HG02763 (cell line): ENCODE results near the gene METTL8.
"Not testable (repeated sequence)": the region's sequence is repeated elsewhere in the genome, so short reads cannot be mapped to it uniquely, and the experiment has no call there.

ENCODE experiments used
- ATAC-seq: cut with Tn5 transposase; IDR thresholded peaks from one replicate; pipeline ENCODE4 v1.9.1; 2021; ENCODE audit warnings: mild to moderate bottlenecking, moderate library complexity; ENCODE audit not compliant: unreplicated experiment

The METTL8 gene

DNA sequence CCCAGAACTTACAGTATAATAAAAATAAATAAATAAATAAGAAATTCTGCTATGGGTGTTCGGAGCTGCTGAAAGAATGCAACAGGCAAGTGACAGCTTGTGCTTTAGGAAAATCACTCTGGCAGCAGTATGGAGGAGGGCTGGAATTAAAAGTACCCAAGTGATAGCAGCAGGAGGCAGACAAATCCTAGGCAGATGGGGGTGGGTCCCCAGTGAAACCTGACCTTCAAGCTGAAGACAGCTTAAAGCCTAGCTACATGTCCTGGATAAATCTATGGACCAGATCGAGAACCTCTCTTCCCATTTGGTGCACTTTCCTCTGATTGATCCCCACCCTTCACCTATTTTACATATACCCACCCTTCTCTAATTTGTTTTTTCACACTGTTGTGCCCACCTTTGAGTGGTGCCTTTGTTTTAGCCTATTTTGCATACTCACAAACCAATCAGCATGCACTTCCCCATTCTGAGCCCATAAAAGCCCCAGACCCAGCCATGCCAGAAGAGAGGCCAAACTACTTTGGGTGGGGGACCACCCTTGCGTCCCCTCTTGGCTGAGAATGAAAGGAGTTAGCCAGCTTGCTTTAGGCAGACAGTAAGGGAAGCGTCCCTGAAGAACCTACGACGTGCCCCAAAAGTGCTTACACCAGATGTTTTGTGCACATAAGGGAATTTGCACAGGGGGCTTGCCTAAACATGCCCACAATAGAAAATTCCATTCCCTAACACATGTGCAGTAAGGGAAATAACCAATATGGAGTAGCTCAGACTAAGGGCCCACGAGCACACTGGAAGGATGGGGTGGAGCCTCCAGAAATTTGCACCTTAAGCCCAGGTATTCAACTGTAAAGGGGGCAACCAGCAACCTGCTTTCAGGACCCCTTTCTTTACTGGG, 3.0 kb downstream of the METTL8 start:
- no peak for ATAC-seq

DNA sequence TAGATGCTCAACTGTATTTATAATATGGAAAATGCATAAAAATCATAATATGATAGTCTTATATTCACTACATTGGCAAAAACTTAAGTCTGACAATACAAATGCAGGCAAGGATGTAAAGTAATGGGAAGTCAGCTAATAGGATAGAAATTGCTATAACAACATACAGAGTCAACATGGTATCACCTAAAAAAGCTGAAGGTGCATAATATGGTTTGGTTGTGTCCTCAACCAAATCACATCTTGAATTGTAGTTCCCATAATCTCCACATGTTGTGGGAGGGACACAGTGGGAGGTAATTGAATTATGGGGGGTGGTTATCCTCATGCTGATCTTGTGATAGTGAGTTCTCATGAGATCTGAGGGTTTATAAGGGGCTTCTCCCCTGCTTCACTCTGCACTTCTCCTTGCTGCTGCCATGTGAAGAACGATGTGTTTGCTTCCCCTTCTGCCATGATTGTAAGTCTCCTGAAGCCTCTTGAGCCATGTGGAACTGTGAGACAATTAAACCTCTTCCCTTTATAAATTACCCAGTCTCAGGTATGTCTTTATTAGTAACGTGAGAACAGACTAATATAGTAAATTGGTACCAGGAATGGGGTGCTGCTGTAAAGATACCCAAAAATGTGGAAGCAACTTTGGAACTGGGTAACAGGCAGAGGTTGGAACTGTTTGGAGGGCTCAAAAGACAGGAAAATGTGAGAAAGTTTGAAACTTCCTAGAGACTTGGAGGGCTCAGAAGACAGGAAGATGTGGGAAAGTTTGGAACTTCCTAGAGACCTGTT, 10.9 kb downstream of the METTL8 start:
- not testable (repeated sequence) for ATAC-seq

DNA sequence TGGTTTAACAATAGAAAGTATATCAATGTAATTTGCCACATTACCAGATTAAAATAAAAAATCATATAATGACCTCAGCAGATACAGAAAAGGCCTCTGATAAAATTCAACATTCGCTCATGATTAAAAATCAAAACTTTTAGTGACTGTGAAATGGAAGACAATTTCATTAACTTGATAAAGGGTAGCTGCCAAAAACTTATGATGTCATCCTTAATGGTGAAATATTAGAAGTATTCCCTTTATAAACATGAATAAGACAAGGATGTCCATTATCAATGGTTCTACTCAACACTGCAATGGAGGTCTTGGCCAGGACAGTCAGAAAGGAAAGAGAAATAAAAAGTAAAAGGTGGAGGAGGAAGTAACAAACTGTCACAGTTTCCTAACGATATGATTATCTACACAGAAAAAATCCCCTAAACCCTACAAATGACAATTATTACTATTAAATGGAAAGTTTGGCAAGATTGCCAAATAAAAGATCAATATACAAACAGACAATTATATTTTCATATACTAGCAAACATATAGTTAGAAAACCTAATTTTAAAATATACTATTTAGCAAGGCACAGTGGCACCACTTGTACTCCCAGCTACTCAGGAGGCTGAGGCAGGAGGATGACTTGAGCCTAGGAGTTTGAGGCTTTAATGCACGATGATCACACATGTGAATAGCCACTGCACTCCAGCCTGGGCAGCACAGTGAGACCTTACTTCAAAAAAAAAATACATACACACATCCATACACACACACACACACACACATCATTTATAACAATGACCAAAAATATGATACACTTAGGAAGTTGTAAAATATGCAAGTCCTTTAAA, 12.8 kb downstream of the METTL8 start:
- ATAC-seq: no peak

DNA sequence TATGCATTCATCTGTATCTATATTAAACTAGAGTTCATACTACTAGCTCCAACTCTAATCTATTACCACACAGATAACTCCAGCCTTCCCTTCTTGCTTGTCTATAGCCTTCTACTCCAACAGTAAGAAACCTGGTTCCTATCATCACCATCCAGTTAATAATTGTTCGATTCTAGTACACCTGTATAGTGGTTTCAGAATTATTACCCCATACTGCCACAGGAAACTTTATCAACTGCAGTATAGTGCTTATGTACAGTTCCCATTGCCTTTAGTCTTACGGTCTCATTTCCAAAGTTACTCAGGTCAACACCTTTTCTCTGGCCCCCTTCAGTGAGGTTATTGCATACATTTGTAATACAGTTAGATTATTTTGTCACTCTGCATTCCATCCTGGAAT, 14.5 kb downstream of the METTL8 start:
- ATAC-seq: no peak

DNA sequence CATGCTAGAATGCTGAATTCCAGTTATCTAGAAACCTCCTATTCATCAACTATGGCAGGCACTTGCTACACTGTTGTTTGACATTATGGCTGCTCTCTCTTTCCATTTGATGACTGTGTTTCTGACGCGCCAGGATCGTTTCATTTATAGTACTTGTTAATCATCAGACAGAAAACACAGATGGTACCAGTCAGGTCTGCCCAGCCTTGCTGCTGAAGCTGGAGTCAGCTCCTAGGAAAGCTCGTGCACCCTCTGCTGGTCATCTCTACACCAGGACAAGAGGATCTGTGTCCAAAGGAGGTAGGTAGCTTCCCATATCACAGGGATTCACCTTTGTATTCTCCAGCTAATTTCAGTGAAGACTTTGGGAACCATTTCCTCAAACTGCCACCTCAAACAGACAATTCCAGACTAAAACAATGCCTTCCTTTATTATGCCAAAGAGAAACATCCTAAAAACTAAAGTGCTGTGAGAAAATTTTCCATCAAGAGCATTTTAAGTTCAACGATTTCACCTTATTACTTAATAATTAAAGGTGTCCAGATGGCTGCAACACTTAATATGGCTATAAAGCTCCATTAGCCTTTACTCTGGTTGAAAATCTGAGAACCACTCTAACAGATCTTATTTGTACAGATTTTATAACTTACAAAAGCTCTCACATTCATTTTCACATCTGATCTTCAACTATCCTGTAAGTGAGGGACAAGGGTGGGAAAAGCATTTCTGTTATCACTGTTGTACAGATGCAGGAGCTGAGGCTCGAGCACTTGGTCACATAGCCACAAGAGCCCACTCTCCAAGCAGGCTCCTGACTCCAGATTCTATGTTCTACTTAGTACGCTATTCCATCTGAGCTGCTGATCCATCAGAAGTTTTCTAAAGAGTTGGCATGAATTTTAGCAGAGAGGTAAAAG, 17.5 kb downstream of the METTL8 start:
- ATAC-seq: peak; percentile 81

DNA sequence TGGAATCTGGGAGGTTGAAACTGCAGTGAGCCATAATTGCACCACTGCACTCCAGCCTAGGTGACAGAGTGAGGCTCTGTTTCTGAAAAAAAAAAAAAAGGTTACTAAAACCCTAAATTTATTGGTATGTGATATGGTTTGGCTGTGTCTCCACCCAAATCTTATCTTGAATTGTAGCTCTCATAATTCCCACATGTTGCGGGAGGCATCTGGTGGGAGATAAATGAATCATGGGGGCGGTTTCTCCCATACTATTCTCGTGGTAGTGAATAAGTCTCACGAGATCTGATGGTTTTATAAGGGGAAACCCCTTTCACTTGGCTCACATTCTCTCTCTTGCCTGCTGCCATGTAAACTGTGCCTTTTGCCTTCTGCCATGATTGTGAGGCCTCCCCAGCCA, 19.1 kb downstream of the METTL8 start:
- not testable (repeated sequence) for ATAC-seq

DNA sequence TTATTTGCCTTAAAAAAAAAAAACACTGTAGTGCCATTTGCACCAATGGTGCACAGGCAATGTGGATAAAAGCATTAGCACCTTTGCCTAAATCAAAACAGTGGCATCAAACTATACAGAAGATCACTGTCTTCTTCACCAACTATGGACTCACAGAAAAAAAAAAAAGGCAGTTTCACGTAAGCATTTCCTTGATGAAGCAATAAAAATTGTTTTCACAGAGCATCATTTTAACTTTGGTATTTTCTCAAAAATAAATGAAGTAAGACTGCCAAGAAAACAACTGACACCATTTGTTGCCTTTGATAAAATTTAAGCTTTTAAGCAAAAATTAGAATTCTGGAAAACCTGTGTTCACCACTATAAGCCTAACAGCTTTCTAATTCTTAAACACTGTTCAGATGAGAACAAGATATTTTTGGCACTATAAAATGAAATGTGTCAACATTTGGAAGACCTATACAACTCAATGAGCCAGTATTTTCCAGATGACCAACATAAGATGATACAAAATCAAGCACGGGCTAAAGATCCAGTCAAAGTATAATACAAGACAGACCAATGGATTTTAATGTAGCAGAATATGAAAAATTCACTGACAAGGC, 21.1 kb downstream of the METTL8 start:
- no peak for ATAC-seq

DNA sequence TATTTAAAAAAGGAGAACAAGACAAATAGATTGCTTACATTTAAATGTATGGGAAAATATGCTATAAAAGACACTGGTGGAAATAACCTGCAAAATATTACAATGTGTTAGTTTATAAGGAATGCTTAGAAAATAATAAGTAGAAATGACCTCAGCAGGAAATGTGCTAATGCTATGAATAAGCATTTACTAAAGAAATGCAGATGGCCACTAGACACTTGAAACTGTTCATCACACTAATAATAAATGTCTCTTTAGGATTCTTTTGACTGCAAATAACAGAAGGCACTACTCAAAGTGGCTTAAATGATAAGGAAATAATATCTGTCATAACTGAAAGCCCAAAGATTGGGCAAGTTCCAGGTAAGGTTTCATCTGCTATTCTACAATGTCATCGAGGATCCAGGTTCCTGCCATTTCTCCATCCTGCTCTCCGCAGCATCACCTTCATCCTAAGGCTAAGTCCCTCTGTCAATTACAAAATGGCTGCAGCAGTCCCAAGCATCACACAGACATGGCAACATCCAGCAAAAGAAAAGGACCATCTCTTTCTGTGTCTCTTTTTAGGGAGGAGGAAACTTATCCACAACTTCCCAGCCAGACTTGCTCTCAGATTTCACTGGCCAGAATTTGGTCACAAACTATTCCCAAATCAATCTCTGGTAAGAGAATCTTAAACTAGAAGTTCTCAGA, 21.9 kb downstream of the METTL8 start:
- no peak for ATAC-seq

DNA sequence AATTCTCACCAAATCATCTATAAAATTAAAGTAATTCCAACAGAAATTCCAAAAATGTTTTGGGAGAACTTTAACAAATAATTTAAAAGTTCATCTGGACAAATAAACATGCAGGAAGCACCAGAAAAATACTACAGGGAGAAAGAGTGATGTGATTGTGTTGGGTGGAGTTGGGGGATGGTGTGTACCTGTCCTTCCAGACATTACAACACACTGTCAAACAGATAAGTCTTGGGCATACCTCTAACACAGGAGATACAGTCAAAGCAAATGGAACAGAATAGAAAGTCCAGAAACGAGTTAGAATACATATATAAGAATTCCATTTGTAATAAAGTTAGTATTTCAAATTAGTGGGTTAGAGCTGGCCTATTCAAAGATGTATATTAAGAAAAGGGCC, 22.6 kb downstream of the METTL8 start:
- no peak for ATAC-seq

DNA sequence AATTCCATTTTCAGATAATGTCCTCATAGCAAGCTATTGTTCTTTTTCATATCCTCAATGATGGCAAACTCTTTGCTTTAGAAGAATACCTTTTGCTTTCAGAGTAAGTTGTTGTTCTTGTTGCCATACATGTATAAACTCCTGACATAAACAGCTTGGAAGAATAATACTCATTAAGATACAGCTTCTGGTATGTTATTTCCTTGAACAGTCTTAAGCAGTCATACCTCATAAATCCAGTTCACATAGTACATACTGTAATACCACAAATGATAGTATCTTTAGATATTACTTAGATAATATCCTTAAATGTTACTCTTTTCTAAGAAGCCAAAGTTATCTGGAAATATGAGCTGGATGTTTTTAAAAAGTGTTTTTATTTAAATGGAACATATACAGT, 23.2 kb downstream of the METTL8 start:
- ATAC-seq: no peak

DNA sequence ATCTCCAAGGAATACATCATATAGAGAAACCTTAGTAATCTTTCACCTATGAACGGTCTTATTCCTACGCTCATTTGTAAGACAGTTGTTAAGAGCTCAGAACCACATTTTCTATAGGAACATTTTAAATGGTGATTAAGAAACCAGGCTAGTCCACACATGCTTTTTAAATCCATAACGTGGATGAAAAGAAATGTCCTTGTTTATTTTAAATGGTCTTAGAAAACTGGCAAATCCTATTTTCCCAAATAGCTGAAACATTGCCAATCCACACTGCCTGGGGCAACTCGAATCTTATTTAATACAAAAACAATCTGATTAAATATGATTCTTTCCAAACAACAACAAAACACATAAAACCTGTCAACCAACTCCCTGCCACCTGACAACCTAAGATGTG, 23.7 kb downstream of the METTL8 start:
- no peak for ATAC-seq

DNA sequence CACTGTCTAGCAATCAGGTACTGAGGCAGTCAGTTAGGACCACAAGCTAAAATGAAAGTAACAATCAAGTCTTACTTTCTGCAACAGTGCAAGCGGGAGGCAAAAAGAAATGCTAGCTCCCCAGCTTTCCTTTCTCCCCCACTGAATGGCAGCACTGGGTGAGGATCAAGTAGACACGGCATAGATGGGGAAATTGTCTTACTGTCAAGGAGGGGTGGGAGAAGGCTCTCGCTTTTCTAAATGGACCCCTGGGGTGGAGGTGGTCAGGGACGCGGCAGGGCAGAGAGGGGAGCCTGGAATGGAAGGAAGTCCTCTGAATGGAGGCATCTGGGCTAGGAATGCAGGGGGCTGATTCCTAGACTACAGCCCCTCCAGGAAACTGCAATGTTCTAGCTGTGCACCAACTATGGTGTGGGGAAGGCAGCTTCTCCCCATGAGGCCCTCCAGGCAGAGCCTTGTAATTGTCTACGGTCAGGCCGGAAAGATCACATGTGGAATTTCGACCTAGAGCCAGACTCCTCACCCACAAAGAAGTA, 24.3 kb downstream of the METTL8 start:
- ATAC-seq: no peak

DNA sequence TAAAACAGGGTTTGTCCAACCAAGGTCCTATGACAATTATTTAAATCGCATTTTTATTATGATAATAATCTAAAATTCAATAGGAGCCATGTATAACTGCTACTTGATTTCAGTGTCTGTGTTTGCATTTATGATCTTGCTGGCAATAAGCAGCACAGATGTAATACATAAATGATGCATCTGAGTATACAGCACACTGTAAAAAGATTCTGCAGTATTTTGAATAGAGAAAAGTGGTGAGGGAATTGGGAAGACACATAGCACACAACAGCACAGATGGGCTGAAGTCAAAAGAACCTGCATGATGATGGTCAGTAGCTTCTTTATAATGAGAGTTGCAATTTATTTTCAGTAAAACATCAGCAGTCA, 26.1 kb downstream of the METTL8 start:
- ATAC-seq: no peak

DNA sequence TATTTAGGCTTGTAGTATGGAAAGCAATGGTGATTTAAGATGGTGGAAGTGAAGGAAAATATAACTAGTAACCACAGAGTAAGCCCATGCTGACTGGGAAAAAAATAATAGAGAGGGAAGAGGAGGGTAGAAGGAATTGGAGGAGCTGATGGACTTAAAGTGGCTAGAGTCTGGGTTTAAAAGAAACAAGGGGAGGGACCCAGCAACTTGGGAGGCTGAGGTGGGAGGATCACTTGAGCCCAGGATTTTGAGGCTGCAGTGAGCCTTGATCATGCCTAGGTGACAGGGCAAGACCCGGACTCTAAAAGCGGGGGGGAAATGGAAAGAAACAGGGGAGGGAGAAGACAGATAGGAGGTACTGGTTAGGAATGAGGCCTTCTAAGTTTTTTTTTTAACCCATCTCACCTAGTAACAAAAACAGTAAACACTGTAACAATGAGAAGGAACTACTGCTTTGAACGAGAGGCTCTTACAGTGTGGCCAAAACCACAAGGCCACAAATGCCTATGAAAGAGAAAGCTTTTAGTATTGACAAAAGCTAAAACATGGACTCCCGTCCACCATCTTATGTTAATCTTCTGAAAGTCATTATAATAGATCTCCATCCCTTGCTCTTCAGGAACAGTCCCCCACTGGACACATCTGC, 26.6 kb downstream of the METTL8 start:
- peak; percentile 63 for ATAC-seq

DNA sequence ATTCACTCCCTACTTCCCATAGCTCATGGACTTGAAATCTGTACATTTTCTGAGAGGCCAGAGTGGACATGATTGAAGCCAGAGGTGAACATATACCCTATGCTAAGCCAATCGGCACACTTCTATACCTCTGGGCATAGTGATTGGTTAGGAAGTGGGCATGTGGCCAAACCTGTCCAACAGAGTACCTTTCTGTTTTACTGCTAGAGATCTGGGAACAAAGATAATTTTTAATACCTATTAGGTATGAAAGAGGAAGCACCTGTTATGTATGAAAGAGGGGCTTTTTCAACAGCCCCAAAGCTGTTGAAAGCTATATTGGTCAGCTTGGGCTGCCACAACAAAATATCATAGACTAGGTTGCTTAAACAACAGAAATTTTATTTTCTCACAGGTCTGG, 27.7 kb downstream of the METTL8 start:
- ATAC-seq: peak; percentile 39

DNA sequence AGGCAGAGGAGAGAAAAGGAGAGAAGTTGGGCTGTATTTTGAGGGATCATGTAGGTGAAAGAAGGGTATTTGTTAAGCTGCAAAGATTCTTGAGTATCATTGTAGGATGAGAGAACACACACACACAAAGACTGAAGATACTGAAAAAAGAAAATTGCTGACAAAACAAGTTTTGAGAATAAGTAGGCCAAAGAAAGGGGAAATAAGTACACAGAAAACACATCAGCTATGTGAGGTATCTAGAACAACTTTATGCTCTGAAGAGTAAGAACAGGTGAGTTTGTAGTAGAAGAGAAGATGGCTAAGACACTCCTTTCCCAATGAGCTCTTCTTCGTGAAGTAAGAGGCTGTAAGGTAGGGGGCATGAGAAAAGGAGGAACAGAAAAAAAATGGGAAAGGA, 28.2 kb downstream of the METTL8 start:
- no peak for ATAC-seq

DNA sequence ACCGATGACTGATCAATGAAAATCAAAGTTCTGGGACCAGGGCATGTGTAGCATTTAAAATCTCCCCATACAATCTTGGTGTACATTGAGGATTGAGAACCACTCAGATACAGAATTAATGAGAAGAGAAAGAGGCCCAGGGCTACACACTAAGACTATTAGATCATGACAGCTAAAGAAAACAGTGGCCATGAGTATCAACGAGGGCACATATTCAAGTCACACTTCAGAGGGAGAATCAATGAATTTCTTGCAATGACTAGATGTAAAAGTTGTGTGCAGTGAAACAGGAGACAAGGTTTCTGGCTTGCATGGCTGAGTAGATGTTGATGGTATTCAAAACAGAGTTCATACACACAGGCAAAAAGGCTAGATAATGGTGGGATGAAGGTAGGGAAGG, 29.1 kb downstream of the METTL8 start:
- ATAC-seq: no peak

DNA sequence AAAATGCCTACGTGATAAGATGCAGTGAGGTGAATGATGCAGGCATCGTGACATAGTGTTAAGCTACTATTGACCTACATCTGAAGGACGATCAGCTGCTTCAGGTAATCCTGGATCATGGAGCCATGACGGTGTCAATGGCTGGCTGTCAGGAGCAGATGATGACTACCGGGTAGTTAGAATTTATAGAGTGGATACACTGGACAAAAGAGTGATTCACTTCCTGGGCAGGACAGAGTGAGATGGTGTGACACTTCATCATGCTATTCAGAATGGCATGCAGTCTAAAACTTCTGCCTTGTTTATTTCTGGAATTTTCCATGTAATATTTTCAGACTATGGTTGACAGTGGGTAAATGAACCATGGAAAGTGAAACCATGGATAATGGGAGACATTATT, 29.5 kb downstream of the METTL8 start:
- no peak for ATAC-seq
